T-helper 2 cell (primary cell): Measurements from ENCODE around the gene LSM8.
"Not testable (repeated sequence)": the region's sequence is repeated elsewhere in the genome, so short reads cannot be mapped to it uniquely, and the experiment has no call there.

Experiments
- DNase-seq, 5 experiments: peaks; one replicate each; pipeline versions ENCODE4 v3.0.0 to v3.0.0-alpha.2; 2012 to 2022
- total RNA-seq, 2 donors: gene quantifications; one replicate each; lab custom pipeline; 2026; lab: John Stamatoyannopoulos, UW

The LSM8 gene
- total RNA-seq = 53.6 to 69.2 reads per million in 2 donors

DNA sequence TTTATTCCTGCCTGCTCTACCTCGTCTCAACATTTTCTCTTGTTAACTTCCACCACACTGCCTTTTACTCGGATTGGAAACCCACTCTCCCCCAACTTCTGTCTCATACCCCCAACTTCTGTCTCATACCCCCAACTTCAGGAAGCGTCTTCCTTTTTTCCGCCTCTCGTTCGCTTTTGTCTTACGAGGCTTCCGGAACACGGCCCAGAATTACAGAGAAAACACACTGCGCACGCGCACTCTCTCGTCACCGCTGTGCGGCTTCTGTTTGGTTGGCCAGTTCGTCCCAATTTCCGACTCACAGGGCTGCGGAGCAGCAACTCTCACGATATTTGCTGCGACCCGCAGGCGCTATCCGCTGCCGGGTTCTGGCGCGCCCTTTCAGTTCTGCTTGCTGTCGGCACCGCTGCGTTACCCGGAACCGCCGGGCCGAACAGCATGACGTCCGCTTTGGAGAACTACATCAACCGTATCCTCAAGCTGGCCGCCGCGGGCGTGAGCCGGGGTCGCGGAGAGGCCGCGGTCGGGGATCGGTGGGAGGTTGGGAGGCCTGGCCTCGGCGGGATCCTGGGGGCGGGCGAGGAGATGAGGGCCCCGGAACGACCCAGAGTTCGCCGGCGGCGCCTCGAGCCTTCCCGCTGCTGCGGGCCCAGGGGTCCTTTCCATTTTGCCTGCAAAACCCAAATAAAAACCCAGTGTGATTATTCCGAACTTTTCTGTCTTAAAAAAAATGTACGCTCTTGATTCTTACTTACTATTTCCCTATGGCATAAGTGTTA, at the start of gene LSM8:
Gene LSM8, plus strand, starts transcription at position 379 of the 779 bp plus-strand sequence. Its CDS starts 60 bp downstream, at position 439.
- peak; percentile 92 to 99 (median 95) for DNase-seq

DNA sequence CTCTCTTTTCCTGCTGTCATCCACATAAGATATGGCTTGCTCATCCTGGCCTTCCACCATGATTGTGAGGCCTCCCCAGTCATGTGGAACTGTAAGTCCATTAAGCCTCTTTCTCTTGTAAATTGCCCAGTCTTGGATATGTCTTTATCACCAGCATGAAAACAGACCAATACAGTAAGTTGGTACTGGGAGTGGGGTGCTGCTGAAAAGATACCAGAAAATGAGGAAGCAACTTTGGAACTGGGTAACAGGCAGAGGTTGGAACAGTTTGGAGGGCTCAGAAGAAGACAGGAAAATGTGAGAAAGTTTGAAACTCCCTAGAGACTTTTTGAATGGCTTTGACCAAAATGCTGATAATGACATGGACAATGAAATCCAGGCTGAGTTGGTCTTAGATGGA, 49.5 kb upstream of the LSM8 start:
- DNase-seq = not testable (repeated sequence)

DNA sequence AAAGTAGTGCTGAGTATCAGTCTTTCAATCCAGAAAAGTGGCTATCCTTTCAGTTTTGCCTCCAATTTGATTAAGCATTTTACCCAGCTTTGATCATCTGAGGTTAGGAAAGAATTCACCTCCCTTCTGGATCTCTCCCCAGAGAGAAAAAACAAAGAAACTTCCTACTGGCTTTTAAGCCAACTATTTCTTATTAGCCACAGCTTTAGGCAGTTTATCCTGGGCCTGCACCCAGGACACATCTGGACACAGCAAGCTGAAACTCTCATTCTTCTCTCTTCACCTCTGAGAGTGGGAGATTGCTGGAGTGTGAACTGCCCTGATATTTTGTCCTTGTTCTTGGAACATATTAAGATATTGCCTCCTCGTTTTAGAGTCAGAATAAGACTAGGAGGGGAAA, 43.5 kb upstream of the LSM8 start:
- DNase-seq = no peak

DNA sequence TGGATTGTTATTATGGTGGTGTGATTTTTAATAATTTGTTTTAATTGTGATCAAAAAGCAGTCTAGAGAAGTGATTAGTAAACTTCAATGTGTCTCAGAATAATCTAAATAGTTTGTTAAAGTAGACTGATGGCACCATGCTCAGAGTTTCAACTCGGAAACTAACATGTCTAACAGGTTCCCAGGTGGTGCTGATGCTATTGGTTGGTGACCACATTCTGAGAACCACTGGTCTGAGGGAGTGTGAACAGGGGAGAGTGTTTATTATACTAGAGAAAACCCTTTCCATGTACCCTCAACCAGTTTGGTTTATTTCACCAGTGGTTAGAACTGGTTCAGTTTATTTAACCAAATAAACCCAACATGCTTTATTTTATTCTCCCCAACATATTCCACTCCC, 42.0 kb upstream of the LSM8 start:
- no peak for DNase-seq

DNA sequence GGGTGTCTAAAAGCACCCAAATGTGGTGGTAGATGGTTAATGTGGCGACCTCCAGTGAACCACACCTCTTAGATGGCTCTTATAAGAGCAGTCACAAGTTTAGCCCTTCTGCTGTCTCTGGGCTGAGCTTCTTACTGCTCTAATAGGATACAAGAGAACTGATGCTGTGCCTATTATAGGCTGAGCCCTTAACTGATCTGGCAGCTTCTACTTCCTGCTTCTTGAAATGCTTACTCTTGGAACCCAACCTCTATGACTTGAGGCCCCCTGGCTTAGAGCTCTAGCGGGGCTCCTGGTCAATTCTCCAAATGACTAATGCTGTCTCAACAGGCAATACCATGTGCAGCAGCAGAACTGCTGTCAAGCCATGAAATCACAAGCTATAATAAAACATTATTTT, 35.0 kb upstream of the LSM8 start:
- DNase-seq = peak in 1 of 5 experiments; percentile 4

DNA sequence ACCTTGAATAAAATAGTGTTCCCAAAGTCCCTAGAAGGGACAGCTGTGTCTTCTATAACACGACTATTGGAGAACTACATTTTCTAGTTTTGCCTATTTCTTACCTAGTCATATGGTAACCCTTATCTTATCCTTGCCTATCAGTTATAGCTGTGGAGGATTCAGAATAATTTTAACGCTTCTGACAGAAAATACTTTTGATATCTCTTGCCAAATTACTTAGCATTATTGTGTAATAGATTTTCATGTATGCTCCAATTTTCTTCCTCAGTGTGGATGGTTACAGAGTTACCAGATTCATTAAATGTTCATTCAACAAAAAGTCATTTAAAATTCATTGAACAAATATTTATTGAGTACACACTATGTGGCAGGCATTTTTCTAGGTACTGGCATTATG, 34.6 kb upstream of the LSM8 start:
- no peak for DNase-seq

DNA sequence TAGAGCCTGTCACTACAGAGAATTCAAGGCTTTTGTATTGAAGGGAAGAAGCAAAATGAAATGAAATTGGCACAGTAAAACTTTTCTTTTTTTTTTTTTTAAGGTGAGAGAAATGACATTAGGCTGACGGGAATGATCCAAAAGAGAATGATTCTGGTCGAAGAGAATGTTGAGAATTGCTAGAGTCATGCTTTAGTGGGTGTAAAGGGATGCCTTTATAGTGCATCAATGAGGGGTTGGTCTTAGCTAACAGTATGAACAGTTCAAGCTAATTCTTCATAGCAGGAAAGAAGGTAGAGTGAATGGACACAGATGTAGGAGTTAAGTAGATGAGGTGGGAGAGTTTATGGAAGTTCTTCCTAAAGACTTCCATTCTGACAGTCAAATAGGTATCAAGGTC, 32.3 kb upstream of the LSM8 start:
- no peak for DNase-seq

DNA sequence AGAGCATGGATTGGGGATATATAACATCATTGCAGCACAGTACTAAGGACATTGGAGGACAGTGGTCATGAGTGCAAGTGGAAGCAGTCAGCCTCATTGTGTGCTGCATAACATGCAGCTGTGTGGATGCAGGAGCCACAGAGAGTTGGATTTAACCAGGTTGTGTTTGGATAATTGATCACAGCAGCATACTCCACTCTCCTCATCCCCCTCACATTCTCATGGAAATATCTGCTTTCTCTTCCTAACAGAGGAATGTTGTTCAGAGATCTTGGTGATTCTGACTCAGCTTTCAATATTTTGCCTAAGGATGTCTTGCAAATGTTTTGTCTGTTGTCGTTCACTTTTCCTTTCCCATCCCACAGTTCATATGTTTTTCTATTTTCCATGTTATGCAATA, 31.8 kb upstream of the LSM8 start:
- no peak for DNase-seq

DNA sequence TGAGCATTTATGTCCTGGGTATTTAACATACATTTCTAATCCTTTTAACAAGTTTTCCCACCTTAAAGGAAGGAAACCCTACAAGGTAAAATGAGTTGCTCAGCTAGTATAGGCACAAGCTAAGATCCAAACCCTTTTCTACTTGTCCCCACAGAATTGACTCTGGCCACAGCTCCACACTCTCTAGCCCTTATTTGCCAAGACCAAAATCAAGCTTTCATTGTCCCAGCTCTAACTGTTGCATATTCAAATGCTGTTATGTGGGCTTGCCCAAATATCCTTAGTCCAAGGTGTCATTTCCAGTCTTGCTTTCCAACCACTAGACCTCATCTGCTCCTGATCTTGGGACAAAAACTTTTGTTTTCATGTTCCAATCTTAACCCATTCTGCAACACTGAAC, 31.3 kb upstream of the LSM8 start:
- no peak for DNase-seq

DNA sequence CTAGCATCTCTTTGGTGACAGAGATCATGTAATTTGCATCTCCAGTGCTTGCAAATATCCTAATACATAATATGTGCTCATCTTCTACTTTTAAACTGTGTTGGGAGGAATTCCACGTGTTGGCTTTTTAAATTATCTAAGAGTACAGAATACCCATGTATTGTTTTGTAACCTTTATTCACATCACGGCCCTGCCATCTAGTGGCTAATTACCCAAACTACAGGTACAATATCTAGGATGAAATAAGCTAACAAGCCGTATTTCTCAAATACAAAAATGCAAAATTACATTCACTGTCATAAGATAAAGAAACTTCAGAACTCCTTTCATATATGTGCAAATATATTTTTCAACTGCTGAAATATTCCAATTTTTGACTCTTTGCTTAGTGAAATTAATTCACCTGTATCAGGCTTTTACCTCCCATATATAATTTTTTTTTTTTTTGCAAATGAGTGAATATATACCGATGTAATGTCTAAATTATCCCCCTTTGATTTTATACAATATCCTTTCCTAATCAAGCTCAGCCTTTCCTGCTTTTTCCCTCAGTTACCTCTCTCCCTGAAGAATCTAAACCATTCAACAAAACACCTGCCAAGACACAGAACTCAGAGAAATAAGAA, 30.3 kb upstream of the LSM8 start:
- DNase-seq = peak in 2 of 5 experiments; percentile 2 to 34

DNA sequence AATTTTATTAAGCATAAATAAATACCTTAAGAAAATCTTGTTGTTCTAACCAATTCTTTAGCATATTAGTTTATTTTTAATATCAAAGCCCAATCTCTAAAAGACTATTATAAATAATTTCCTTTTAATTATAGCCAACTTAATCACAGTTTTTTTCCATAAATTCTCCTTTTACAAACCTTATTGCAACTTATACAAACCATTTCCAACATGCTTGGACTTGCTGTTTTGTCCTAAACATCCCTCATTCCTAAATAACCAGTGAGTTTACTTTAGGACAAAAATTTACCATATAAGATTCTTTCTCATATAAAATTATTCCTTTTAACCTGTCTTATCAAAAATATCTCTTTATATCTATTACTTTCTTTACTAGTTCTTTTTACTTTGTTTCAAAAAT, 25.2 kb upstream of the LSM8 start:
- no peak for DNase-seq

DNA sequence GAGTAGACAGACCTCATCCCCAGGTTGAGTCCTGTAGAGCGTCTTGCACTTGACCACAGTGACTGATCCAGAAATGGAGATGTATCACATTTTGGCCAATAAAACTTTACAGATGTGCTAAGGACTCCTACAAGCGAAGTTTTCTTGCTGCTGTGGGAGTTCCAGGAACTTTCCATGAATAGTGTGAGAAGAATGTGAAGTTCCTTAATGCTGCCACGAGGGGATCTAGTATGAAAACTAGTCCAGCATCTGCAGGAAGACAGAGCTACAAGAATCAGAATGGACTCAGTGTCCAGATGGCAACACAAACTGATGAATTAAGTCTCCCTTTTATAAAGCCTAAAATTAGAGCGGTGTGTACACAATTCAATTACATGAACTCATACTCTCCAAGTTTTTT, 14.8 kb upstream of the LSM8 start:
- DNase-seq = no peak

DNA sequence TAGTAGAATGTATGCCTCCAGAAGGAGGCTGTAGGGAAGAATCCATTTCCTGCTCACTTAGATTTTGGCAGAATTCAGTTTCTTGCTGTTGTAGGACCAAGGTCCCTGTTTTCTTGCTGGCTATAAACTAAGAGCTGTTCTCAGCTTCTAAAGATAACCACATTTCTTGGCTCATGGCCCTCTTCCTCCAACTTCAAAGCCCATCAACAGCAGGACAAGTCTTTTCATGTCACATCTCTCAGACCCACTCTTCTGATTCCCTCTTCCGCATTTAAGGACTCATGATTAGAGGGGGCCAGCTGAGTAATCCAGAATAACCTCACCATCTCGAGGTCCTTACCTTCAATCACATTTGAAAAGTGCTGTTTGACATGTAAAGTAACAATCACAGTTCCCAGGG, 8.2 kb upstream of the LSM8 start:
- DNase-seq = no peak

DNA sequence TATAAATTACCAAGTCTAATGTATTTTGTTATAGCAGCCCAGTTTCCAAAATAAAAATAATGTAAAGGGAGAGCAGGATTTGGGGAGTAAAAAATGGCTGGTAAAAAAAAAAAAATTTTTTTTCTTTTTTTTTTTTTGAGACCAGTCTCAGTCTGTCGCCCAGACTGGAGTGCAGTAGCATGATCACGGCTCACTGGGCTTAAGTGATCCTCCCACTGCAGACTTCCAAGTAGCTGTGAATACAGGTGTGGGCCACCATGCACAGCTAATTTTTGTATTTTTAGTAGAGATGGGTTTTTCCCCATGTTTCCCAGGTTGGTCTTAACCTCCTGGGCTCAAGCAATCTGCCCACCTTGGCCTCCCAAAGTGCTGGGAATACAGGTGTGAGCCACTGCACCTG, 4.8 kb upstream of the LSM8 start:
- no peak for DNase-seq

DNA sequence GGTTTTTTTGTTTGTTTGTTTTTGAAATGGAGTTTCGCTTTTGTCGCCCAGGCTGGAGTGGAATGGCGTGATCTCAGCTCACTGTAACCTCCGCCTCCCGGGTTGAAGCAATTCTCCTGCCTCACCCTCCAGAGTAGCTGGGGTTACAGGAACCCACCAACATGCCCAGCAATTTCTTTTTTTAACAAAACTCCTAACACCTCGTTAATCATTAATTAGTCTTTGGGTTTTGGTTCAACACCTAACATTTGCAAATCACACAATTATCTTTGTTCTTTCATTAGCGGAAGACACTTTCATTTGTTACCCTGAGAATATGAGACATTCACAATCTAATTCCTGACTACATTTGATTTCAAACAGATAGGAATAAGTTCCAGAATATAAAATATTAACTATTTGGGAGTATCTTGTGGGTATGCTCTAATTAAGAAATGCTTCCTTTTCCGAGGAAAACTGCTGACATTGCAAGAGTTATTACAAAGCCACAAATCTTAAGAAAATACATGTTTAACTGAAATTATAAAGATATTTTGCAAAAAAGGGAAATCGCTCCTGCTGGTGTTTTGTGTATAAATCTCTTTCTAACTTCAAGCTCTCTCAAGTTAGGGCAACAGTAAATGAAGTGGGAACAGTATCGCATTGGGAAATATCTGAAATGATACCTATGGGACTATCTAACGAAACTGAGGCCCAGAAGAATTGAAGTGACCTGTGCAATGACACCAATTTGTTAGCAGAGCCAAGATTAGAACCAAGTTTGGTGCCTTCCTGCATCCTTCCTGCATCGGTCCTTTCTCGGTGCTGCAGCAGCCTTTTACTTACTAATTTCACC, 1.2 kb upstream of the LSM8 start:
- DNase-seq = peak in 1 of 5 experiments; percentile 44

DNA sequence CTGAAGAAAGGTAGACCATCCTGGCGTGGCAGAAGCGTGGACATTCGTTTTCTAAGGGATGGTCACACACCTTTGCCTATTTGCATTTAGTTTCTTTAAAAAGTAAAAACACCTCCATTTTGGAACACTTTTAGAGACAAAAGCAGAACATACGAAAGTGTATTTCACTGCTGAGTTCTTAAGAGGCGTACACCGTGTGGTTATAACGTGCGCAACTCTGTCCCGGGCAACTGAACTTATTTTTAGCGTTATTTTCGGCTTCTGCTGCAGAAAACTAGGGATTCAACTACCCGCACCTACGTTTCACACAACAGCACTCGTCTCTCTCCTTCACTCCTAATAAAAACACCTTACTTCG, 557 bp upstream of the LSM8 start:
- no peak for DNase-seq

DNA sequence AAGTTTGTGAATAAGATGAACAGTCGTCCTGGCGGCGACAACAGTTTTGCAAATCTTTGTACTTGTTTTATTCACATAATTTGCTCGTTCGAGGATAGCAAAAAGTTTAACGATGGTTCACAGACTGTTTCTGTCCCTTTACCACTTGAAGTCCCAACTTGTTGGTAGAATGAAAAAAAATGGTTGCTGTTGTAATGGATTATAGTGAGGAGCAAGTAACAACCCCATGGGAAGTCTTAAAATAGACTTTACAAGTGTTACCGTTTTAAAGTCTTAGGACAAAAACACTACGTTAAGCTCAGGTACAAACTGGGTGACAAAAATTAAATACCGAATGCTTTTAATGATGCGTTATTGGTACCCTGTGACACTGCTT, 589 bp downstream of the LSM8 start:
- DNase-seq = peak in 1 of 5 experiments; percentile 36

DNA sequence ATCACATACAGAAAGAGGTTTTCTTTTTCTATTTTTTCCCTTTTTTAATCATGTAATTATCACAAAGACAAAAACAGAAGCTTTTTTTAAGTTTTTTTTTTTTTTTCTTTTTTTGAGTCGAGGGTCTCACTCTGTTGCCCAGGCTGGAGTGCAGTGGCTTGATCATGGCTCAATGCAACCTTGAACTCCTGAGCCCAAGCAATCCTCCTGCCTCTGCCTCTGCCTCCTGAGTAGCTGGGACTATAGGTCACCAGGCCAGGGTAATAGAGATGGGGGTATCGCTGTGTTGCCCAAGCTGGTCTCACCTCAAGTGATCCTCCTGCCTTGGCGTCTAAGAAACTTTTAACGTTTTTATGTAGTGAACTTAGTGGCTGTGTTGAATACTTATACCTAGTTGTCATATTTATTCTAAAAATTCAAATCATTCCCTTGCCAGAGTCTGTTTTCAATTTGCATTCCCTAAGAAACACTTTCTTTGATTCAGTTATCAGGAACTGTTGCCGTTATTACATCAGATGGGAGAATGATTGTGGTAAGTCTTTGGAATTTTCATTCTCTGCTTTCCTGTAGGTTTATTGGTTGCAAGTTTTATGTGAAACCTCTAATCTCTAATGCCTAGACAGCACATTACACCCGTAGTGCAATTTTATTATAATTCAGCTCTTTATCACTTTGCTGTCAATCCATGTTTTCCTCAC, 1.3 kb downstream of the LSM8 start:
- DNase-seq = no peak

DNA sequence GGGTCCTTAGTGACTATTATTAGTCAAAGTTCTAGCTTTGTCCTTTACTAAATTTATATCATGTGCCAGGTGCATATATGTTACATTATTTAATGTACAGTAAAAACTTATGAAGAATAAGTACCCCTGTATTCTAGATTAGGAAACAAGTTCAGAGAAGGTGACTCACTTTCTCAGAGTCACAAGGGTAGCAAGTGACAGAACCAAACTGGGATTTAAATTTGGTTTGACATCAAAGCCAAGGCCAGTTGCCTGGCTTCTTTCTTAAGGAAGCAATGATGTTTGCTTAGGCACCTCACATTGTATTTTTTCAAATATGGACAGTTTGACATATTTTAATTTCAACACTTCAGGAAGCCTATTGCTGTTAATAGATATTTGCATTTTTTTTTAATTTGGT, 2.5 kb downstream of the LSM8 start:
- DNase-seq = no peak

DNA sequence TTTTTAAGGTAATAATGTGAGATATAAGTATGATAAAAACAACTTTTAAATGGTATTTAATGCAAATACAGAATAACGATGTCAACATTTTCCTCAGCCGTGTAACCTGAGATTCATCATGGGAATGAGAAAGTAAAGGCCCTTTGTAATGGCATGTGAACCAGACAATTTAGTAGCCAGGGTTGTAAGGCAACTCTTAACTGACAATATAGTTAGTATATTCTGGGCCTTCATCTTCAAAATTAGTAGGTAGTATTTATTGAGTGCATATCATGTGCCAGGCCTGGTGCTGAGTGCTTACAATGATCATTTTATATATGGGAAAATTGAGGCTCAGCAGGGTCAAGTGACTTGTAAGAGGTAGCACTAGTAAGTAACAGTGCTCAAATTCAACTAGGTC, 10.6 kb downstream of the LSM8 start:
- DNase-seq = no peak

DNA sequence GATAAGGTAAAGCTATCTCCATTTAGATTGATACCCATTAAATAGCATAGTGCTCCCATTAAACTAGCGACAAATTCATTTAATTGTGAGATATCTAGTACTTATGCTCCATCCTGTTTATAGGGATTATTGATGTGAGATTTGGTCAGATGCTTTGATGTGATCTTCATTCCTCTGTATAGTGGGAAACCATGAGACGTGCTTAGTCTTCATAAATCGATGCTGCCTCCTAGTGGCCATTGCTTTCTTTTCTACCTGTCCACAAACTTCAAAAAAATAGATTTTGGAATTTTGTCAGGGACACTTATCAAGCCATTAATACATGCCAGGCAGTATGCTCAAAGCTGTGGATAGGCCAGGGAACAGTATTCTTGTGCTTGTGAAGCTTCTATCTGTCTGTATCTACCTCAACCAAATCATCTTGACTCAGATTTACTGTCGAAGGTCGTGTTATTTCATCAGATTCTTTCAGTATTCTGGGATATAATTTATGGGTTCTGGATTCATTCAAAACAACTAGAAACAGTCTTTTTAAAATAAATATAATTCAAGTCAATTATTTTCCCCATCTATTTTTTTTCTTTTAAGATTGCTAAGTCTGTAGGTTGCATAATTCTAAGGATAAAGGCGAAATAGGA, 12.0 kb downstream of the LSM8 start:
- DNase-seq = peak in 3 of 5 experiments; percentile 15 to 59 (median 21)

DNA sequence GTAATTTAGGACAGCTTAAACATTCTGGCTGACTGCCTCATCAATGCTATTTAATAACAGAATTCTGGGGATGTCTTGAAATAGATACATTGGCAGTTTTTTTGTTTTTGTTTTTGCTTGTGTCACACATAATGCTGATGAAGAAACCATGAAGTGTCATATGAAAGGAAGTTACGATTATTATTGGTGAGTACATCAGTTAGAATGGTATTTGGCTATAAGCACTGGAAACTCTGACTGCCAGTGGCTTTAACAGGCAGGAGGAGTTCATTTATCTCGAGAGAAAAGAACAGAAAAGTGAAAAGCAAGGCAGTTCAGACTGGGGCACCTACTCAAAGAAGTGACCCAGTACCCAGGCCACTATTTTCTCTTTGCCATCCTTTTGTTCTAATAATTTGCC, 18.1 kb downstream of the LSM8 start:
- DNase-seq = no peak
